NCI-H446 treated with DMSO at 0.1 percent for 48 hours (cell line): ENCODE data around the gene TFDP3.

Experiments used
- DNase-seq: peaks from one replicate; lab custom pipeline; 2025; lab: John Stamatoyannopoulos, UW

TFDP3 gene, protein sequence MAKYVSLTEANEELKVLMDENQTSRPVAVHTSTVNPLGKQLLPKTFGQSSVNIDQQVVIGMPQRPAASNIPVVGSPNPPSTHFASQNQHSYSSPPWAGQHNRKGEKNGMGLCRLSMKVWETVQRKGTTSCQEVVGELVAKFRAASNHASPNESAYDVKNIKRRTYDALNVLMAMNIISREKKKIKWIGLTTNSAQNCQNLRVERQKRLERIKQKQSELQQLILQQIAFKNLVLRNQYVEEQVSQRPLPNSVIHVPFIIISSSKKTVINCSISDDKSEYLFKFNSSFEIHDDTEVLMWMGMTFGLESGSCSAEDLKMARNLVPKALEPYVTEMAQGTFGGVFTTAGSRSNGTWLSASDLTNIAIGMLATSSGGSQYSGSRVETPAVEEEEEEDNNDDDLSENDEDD

GRCh38 chrX:133218329-133218728 is at the start of gene TFDP3:
TSS of gene TFDP3 (minus strand) at chrX:133218354. CDS start at chrX:133218259, 95 bp downstream.
- DNase-seq = no peak

GRCh38 chrX:133267621-133268020 is 49.5 kb upstream of the TFDP3 start:
- DNase-seq = no peak

DNA sequence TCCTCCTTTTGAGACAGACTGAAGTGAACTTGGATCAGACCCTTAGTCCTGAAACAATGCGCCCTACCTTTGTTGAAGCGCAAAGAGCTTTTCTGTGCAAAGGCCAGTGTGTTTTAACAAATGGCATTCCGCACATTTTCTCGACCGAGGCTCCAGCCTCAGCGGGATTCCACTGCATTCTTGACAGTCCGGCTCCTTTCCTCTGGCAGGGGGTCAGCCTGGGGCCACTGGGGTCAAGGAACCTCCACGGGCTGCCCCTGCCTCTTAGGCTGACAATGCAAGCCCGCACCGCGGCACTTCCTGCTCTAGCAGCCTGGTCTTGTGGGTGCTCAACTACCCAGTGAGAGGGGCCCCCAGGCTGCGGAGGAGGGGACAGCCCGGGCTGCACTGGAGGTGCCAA is 47.2 kb upstream of the TFDP3 start:
- no peak for DNase-seq

- DNase-seq = no peak
Measured at GRCh38 chrX:133258481-133258880, 40.3 kb upstream of the TFDP3 start.

DNA sequence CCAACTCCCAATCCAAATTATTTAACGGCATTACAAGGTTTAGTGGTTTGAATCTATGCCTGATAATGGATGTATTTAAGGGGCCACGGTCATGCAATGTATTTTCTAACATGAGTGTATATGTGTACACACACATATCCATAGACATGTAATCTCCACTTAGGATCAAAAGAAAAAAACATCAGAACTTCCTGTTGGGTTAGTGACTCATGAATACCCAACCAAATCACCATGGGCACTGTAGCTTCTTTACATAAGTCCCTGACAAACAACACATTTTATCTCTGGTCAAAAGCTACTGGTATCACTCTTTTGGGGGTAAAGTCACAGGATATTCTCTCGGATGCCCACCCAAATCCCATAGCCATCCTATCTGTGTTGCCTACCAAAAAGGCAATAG is 36.5 kb upstream of the TFDP3 start:
- no peak for DNase-seq

- no peak for DNase-seq
Measured at GRCh38 chrX:133251204-133251603, 33.0 kb upstream of the TFDP3 start.

DNA sequence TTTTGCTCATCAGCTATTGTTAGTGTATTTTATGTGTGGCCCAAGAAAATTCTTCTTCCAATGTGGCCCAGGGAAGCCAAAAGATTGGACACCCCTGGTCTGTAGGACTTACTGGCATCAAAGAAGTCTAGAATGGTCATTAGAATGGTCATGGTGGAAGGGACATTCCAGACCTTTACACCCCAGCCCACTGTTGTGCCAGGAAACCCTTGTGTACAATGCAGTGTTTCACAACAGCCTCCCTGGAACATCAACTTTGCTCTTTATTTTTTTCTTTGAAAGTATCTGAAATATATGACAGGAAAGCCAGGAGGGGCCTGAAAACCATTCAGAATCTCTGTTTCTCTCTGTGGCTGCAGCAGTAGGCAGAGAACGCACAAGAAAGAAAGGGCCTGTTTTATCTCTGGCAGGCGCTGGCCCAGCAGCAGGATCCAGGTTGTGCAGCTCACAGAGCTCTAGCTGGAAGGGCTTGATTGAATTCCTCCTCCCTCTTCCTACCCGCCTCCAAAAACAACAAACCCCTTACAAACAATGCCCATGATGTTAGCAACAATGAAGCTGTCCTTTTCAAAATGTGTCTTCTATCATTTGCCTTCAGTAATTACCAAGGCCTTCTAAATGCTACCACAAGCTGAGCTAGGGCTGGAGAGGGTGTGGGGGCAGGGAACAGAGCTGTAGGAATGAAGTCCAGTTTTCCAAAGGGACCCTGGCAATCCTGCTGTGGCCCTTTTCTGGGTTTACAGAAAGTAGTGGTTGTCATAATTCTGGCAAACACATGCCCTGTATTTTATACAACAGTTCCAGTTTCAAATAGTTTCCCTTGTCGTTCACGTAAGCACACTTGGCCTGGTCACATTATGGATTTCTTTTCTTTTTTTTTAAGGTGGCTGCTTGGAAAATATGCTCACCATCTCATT is 32.3 kb upstream of the TFDP3 start:
- no peak for DNase-seq

- DNase-seq = no peak
Measured at GRCh38 chrX:133249266-133250058, 31.3 kb upstream of the TFDP3 start.

DNA sequence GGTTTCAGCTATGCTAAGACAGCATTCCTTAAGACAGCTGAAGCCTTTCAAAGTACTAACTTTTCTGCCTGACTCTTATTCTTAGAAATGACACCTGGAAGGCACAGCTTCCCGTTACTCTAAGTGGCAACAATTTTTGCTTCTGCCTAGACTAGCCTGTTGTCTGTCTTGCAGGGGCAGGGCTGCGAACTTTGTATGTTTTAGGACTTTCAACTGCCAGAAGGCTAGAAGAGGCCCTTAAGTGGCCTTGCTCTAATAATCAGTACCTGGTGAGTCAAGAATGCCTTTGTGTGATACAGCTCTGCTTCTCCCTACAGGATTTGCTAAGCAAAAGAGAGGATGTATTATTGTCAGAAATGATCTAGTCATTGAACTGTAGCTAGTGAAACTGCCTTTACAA is 30.0 kb upstream of the TFDP3 start:
- no peak for DNase-seq

DNA sequence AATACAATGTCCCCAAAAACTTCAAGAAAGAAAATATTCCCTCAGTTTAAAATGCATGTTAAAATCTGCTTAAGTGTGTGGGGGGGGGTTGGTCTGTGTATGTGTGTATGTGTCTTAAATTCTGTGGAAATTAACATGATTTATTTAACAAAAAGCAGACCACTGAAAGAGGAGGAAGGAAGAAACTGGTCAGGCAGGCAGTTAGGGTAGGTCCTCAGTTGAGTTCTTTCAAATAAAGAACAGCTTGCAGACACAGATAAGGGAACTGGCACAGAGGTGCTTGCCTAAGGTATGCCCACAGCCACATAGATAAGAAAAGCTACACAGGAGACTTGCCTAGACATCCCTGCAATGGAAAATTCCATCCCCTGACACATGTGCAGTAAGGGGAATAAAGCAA is 28.8 kb upstream of the TFDP3 start:
- DNase-seq = no peak

DNA sequence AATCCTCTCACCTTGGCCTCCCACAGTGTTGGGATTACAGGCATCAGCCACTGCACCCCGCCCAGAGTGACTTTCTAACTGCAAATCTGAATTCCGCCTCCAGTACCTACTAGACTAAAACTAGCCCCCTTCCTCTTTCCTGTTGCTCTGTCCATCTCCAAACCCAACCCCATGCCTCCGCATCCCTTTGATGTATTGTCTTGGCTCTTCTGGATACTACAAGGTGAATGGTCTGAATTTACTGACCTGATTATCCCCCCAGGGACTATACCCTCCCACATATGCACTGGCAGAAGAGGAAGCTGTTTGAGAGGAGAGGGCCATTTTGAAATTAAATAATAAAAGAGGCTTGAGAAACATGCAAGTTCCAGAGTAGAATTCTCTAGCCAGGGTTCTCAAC is 17.7 kb upstream of the TFDP3 start:
- no peak for DNase-seq

DNA sequence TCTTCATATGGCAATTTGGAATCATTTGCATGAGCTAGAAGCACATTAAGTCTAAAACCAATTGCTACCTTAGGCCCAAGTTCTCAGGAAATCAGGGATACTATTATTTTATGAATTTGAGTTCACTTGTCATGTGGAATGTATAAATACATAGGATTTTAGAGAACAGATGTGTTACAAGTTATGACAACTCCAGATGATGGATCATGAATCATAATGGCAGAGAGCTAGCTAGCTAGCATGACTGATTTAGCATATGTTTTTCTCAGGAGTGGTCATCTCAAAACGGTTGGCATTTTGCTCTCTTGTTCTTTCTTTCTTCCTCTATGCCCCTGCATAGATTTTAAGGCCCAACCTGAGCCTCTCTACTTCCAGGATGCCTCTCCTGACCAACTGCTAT is 14.2 kb upstream of the TFDP3 start:
- DNase-seq = no peak

GRCh38 chrX:133229361-133229760 is 11.2 kb upstream of the TFDP3 start:
- DNase-seq = no peak

GRCh38 chrX:133215747-133216146 is 2.4 kb downstream of the TFDP3 start:
- no peak for DNase-seq

DNA sequence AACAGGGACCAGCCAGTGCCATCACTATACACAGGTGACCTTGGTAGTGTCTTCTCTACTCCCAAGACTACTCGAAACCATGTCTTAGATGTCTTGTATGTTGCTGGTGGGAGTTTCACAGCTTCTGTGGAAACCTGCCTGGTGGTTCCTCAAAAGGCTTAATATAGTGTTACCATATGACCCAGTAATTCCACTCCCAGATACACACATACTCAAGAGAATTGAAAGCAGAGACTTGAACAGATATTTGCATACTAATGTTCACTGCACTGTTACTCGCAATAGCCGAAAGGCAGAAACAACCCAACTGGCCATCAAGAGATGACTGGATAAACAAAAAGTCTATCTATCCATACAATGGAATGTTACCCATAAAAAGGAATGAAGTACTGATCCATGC is 3.1 kb downstream of the TFDP3 start:
- DNase-seq = no peak

DNA sequence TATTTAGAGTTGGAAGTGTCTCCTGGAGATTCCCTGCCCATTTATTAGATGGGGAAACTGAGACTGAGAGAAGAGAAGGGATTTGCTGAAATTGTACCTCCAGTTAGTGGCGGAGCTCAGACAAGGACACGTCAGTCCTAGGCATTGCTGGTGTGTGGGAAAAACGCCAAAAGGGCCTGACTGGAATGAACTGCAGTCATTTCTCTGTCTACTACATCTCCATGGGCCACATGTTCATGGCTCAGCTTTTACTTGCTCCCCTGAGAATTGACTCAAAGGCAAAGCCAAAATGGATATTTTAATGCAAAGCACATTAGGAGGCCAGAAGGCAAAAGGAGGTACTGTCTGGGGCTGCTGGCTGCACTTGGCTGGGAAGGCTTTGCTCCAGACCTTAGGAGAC is 3.9 kb downstream of the TFDP3 start:
- DNase-seq = no peak

DNA sequence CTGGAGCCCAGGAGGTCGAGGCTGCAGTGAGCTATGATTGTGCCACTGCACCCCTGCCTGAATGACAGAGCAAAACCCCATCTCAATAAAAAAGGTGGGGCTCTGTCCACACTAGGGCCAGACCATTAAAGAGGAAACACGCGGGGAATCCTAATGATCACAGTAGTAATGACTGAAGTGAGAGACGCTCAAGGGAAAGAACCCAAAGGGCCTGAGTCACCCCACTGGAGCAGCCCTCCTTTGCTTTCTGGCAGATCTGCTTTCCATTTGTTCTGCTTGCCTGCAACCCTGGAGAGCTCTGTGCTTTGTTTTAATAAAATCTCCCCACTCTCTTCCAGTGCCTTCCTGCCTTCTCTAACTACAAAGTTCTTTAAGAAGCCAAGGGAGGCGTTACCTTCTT is 5.0 kb downstream of the TFDP3 start:
- no peak for DNase-seq

- no peak for DNase-seq
Measured at GRCh38 chrX:133207751-133208150, 10.4 kb downstream of the TFDP3 start.

DNA sequence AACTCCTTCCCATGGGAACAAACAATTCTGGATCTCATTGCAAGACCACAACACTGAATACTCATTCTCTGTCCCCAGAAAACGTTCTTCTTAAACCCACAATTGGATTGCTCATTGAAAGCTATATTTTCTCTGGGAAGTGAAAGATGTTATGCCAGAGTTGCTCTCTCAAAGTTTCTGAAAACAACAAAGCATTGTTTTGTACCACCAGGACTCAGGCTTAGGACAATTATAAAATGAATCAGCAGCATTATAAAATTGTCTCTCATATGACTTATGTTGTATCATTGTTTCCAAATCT is 26.5 kb downstream of the TFDP3 start:
- no peak for DNase-seq

- DNase-seq = no peak
Measured at GRCh38 chrX:133190877-133191738, 27.0 kb downstream of the TFDP3 start.

- no peak for DNase-seq
Measured at GRCh38 chrX:133189195-133189594, 29.0 kb downstream of the TFDP3 start.

GRCh38 chrX:133188631-133189030 is 29.5 kb downstream of the TFDP3 start:
- no peak for DNase-seq
